H9 (cell line): ENCODE data around the gene GINM1. TPM values are rescaled to one million over a fixed set of nuclear protein-coding genes. Genes with fewer than 3 reads are reported as not detected.

Experiments
- DNase-seq: peaks from one replicate; pipeline ENCODE4 v3.0.0-alpha.2; 2017
- H2AFZ ChIP-seq: one replicate; pipeline ENCODE4 v1.6.1; 2013; ENCODE audit warnings: mild to moderate bottlenecking, low read length, control low read depth, moderate library complexity
- H2AK5ac ChIP-seq: 2 replicates; pipeline ENCODE4 v1.6.1; 2013; ENCODE audit warnings: low read length, control low read depth, mixed read lengths; ENCODE audit not compliant: insufficient read length
- H2BK120ac ChIP-seq: one replicate; pipeline ENCODE4 v1.6.1; 2013; ENCODE audit warnings: low read depth, mild to moderate bottlenecking, low read length, control low read depth, inconsistent platforms; ENCODE audit not compliant: poor library complexity, severe bottlenecking
- H2BK12ac ChIP-seq: 2 replicates; pipeline ENCODE4 v1.6.1; 2013; ENCODE audit warnings: low read length, control low read depth, mixed read lengths, low read depth; ENCODE audit not compliant: insufficient read length
- H2BK15ac ChIP-seq: 2 replicates; pipeline ENCODE4 v1.6.1; 2013; ENCODE audit warnings: low read depth, low read length, control low read depth
- H2BK20ac ChIP-seq: one replicate; pipeline ENCODE4 v1.6.1; 2013; ENCODE audit warnings: low read depth, mild to moderate bottlenecking, low read length, control low read depth, inconsistent platforms; ENCODE audit not compliant: poor library complexity, severe bottlenecking
- H2BK5ac ChIP-seq: 2 replicates; pipeline ENCODE4 v1.6.1; 2013; ENCODE audit warnings: low read length, control low read depth, mixed read lengths; ENCODE audit not compliant: insufficient read length
- H3K14ac ChIP-seq: 2 replicates; pipeline ENCODE4 v1.6.1; 2013; ENCODE audit warnings: low read length, control low read depth; ENCODE audit not compliant: insufficient read depth
- H3K18ac ChIP-seq: 2 replicates; pipeline ENCODE4 v1.6.1; 2013; ENCODE audit warnings: low read depth, mild to moderate bottlenecking, mixed read lengths, low read length, control low read depth; ENCODE audit not compliant: insufficient read length
- H3K23ac ChIP-seq: 2 replicates; pipeline ENCODE4 v1.6.1; 2013; ENCODE audit warnings: low read length, control low read depth, mixed read lengths, low read depth; ENCODE audit not compliant: insufficient read length
- H3K23me2 ChIP-seq: 2 replicates; pipeline ENCODE4 v1.6.1; 2013; ENCODE audit warnings: low read depth, mild to moderate bottlenecking, mixed read lengths, low read length, control low read depth; ENCODE audit not compliant: insufficient read length, poor library complexity, severe bottlenecking
- H3K27ac ChIP-seq: 2 replicates; pipeline ENCODE4 v1.5.1; 2013; ENCODE audit warnings: low read length, control low read depth, mixed read lengths, low read depth; ENCODE audit not compliant: insufficient read length
- H3K27me3 ChIP-seq: 2 replicates; pipeline ENCODE4 v1.6.1; 2013; ENCODE audit warnings: low read length, control low read depth, inconsistent platforms; ENCODE audit not compliant: insufficient read depth
- H3K4ac ChIP-seq: 2 replicates; pipeline ENCODE4 v1.6.1; 2013; ENCODE audit warnings: low read depth, mild to moderate bottlenecking, control low read depth, inconsistent platforms, low read length, moderate library complexity
- H3K4me1 ChIP-seq: 2 replicates; pipeline ENCODE4 v1.6.1; 2013; ENCODE audit warnings: low read length, control low read depth, inconsistent platforms; ENCODE audit not compliant: insufficient read depth
- H3K4me2 ChIP-seq: 2 replicates; pipeline ENCODE4 v1.6.1; 2013; ENCODE audit warnings: low read length, control low read depth, mixed read lengths; ENCODE audit not compliant: insufficient read length, insufficient read depth
- H3K56ac ChIP-seq: 2 replicates; pipeline ENCODE4 v1.6.1; 2013; ENCODE audit warnings: low read depth, mild to moderate bottlenecking, mixed read lengths, low read length, control low read depth; ENCODE audit not compliant: insufficient read length
- H3K79me1 ChIP-seq: 2 replicates; pipeline ENCODE4 v1.6.1; 2013; ENCODE audit warnings: low read depth, mild to moderate bottlenecking, moderate library complexity, low read length, control low read depth, inconsistent platforms; ENCODE audit not compliant: insufficient read depth, poor library complexity, severe bottlenecking
- H3K79me2 ChIP-seq: 2 replicates; pipeline ENCODE4 v1.6.1; 2013; ENCODE audit warnings: low read length, control low read depth, inconsistent platforms; ENCODE audit not compliant: insufficient read depth
- H3K9ac ChIP-seq: 2 replicates; pipeline ENCODE4 v1.6.1; 2013; ENCODE audit warnings: low read length, control low read depth, mixed read lengths; ENCODE audit not compliant: insufficient read length; ENCODE audit errors: extremely low read depth
- H3K9me3 ChIP-seq: one replicate; pipeline ENCODE4 v1.6.1; 2013; ENCODE audit warnings: low read depth, low read length, inconsistent platforms; ENCODE audit not compliant: control insufficient read depth
- H3T11ph ChIP-seq: one replicate; pipeline ENCODE4 v1.6.1; 2013; ENCODE audit warnings: mild to moderate bottlenecking, low read length, control low read depth, inconsistent platforms
- H4K20me1 ChIP-seq: one replicate; pipeline ENCODE4 v1.6.1; 2013; ENCODE audit not compliant: control insufficient read depth, insufficient read length, insufficient read depth
- H4K5ac ChIP-seq: 2 replicates; pipeline ENCODE4 v1.6.1; 2013; ENCODE audit warnings: low read depth, mild to moderate bottlenecking, mixed read lengths, low read length, control low read depth; ENCODE audit not compliant: insufficient read length
- H4K8ac ChIP-seq: replicated peaks from 2 replicates; pipeline ENCODE4 v1.6.1; 2013; ENCODE audit warnings: low read length, control low read depth, mixed read lengths, low read depth; ENCODE audit not compliant: insufficient read length
- H4K91ac ChIP-seq: 2 replicates; pipeline ENCODE4 v1.6.1; 2013; ENCODE audit warnings: low read depth, mild to moderate bottlenecking, moderate library complexity, mixed read lengths, low read length, control low read depth; ENCODE audit not compliant: insufficient read length
- H3K27ac Mint-ChIP-seq, 3 experiments: 2 replicates in 2 of 3; 3 replicates in 1 of 3; pipeline ENCODE4 v1.8.0; 2020 to 2021; ENCODE audit warnings: mixed read lengths in 3 of 3, mild to moderate bottlenecking in 1 of 3, moderate library complexity in 1 of 3
- H3K27me3 Mint-ChIP-seq: 2 replicates; pipeline ENCODE4 v1.8.0; 2021; ENCODE audit warnings: low read depth, mild to moderate bottlenecking, moderate library complexity, mixed read lengths
- H3K36me3 Mint-ChIP-seq, 3 experiments: 2 replicates in 2 of 3; 3 replicates in 1 of 3; pipeline ENCODE4 v1.8.0; 2020 to 2021; ENCODE audit warnings: low read depth in 3 of 3, mixed read lengths in 3 of 3; ENCODE audit not compliant: insufficient read depth in 1 of 3
- H3K4me1 Mint-ChIP-seq, 2 experiments: 2 replicates each; pipeline ENCODE4 v1.8.0; 2020; ENCODE audit warnings: mixed read lengths in 2 of 2
- H3K4me3 Mint-ChIP-seq, 2 experiments: 2 replicates in 1 of 2; 3 replicates in 1 of 2; pipeline ENCODE4 v1.8.0; 2020 to 2021; ENCODE audit warnings: mild to moderate bottlenecking in 2 of 2, mixed read lengths in 2 of 2, moderate library complexity in 1 of 2
- H3K9me3 Mint-ChIP-seq, 2 experiments: 2 replicates in 1 of 2; 3 replicates in 1 of 2; pipeline ENCODE4 v1.8.0; 2020; ENCODE audit warnings: mild to moderate bottlenecking in 2 of 2, mixed read lengths in 2 of 2, moderate library complexity in 1 of 2
- WGBS: extraction: QIAGEN DNeasy Blood & Tissue Kit; methylation state at CpG from one replicate; pipeline ENCODE4 v1.1.7; 2013; ENCODE audit warnings: missing lambda C conversion rate, low lambda C conversion rate, mixed read lengths; ENCODE audit not compliant: insufficient read length; ENCODE audit errors: extremely low coverage; 5-methylcytosine and 5-hydroxymethylcytosine counted together
- total RNA-seq: library from RNA; stranded (reverse); gene quantifications from 2 replicates; pipeline ENCODE4 v1.2.1, GENCODE V29; 2021
- TF ChIP-seq, protein P1 (sequence below): fragments of 200-600 bp; sonication (generic); conservative IDR thresholded peaks from 3 replicates; pipeline ENCODE4 v1.8.0; 2021; ENCODE audit warnings: antibody characterized with exemption, mild to moderate bottlenecking

GINM1 gene
- total RNA-seq, 1 experiment from 2014 or later: 24.5 TPM

DNA sequence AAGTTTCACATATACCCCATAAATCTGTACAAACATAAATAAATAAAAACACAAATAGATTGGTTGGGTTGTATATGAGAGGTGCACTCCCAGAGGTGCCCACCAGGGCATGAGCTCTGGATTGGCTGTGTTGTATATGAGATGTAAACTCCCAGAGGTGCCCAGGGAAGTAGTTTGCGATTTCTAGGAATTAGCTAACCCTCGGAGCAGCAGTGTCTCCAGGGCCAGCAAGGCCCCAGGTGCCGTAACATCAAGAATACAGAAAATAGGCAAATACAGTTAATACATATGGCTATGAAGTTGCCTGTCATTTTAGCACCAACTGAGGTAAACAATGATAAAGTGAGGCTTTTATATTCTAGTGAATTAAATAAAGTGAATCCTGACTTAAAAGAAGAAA, 5.4 kb upstream of the GINM1 start:
- Histone ChIP-seq H2BK20ac (no peak overlapping the region), H3K79me2 (no peaks in the 10 kb centered on the region), H3K9ac (no peak overlapping the region), H4K8ac (no peak overlapping the region), H3K27me3 (no peaks in the 10 kb centered on the region), H3K23ac (no peak overlapping the region), H3T11ph (no peak overlapping the region), H3K4ac (no peak overlapping the region), H3K14ac (no peak overlapping the region), H2BK5ac (no peak overlapping the region), H3K18ac (no peak overlapping the region), H2BK15ac (no peak overlapping the region), H4K91ac (no peak overlapping the region), H3K27ac (no peak overlapping the region), H2AFZ (no peak overlapping the region), H4K20me1 (no peaks in the 10 kb centered on the region), H4K5ac (no peak overlapping the region), H3K4me1 (no peaks in the 10 kb centered on the region), H2BK12ac (no peak overlapping the region), H2AK5ac (no peak overlapping the region), H3K56ac (no peak overlapping the region), H3K4me2 (no peak overlapping the region), H2BK120ac (no peak overlapping the region), H3K9me3 (no peaks in the 10 kb centered on the region), H3K79me1 (no peaks in the 10 kb centered on the region), H3K23me2 (no peaks in the 10 kb centered on the region)
- Mint-ChIP-seq H3K36me3 (no peaks in the 10 kb centered on the region; a peak in 1 of 7 replicates), H3K9me3 (no peaks in the 10 kb centered on the region; a peak in 1 of 5 replicates), H3K4me3 (no peak overlapping the region; a peak in 1 of 5 replicates), H3K4me1 (peaks cover 2 to 7% of the 10 kb centered on the region in 2 experiments; a peak in 3 of 4 replicates), H3K27me3 (peaks cover 20% of the 10 kb centered on the region), H3K27ac (no peak overlapping the region)
- TF ChIP-seq, protein P1, sequence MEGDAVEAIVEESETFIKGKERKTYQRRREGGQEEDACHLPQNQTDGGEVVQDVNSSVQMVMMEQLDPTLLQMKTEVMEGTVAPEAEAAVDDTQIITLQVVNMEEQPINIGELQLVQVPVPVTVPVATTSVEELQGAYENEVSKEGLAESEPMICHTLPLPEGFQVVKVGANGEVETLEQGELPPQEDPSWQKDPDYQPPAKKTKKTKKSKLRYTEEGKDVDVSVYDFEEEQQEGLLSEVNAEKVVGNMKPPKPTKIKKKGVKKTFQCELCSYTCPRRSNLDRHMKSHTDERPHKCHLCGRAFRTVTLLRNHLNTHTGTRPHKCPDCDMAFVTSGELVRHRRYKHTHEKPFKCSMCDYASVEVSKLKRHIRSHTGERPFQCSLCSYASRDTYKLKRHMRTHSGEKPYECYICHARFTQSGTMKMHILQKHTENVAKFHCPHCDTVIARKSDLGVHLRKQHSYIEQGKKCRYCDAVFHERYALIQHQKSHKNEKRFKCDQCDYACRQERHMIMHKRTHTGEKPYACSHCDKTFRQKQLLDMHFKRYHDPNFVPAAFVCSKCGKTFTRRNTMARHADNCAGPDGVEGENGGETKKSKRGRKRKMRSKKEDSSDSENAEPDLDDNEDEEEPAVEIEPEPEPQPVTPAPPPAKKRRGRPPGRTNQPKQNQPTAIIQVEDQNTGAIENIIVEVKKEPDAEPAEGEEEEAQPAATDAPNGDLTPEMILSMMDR: peak; percentile 64
- DNase-seq: peak; percentile 45
- WGBS: no CpG with 5 or more reads among the region's 3 CpGs
